ENCODE data around the gene ZBTB20.

The ZBTB20 gene

GRCh38 chr3:115086344-115086743 is 60.7 kb downstream of the ZBTB20 start:
- 83% methylated on average over 1 of the region's 2 CpGs; no CpG with 5 or more reads in 1 of the 2 experiments for WGBS, 2 experiments (ENCODE audit: insufficient coverage in 2 of 2)

GRCh38 chr3:115085197-115085865 is 61.8 kb downstream of the ZBTB20 start:
- WGBS, 2 experiments (ENCODE audit: insufficient coverage in 2 of 2), result no CpG with 5 or more reads among the region's 2 CpGs
- no peaks in the 10 kb centered on the region for H3K4me1 ChIP-seq (ENCODE audit: control insufficient read depth, insufficient read depth, low read length, poor library complexity, severe bottlenecking)
- no peaks in the 10 kb centered on the region for H3K9me3 ChIP-seq (ENCODE audit: control insufficient read depth, low read length)
- no peaks in the 10 kb centered on the region for H3K36me3 ChIP-seq (ENCODE audit: control insufficient read depth, insufficient read depth, low read length)
- no peak overlapping the region for H3K4me3 ChIP-seq (ENCODE audit: extremely low read depth, insufficient read depth, low read length, poor library complexity, severe bottlenecking)
- no peak overlapping the region for H3K27ac ChIP-seq (ENCODE audit: low read depth, low read length, severe bottlenecking)

More at GRCh38 chr3:115086344-115086743, 60.7 kb downstream of the ZBTB20 start:
- Histone ChIP-seq H3K4me1 (ENCODE audit: control insufficient read depth, insufficient read depth, low read length, poor library complexity, severe bottlenecking) (no peaks in the 10 kb centered on the region), H3K36me3 (ENCODE audit: control insufficient read depth, insufficient read depth, low read length) (no peaks in the 10 kb centered on the region), H3K4me3 (ENCODE audit: extremely low read depth, insufficient read depth, low read length, poor library complexity, severe bottlenecking) (no peak overlapping the region), H3K27ac (ENCODE audit: low read depth, low read length, severe bottlenecking) (no peak overlapping the region), H3K9me3 (ENCODE audit: control insufficient read depth, low read length) (no peaks in the 10 kb centered on the region)

GRCh38 chr3:115084686-115085085 is 62.4 kb downstream of the ZBTB20 start:
- 92 to 100% methylated on average over 1 to 2 of the region's 4 CpGs for WGBS, 2 experiments (ENCODE audit: insufficient coverage in 2 of 2)

GRCh38 chr3:115082260-115082659 is 64.8 kb downstream of the ZBTB20 start:
- Histone ChIP-seq H3K36me3 (ENCODE audit: control insufficient read depth, insufficient read depth, low read length) (no peaks in the 10 kb centered on the region), H3K4me3 (ENCODE audit: extremely low read depth, insufficient read depth, low read length, poor library complexity, severe bottlenecking) (no peak overlapping the region), H3K27ac (ENCODE audit: low read depth, low read length, severe bottlenecking) (no peak overlapping the region), H3K9me3 (ENCODE audit: control insufficient read depth, low read length) (no peaks in the 10 kb centered on the region), H3K4me1 (ENCODE audit: control insufficient read depth, insufficient read depth, low read length, poor library complexity, severe bottlenecking) (no peaks in the 10 kb centered on the region)
- WGBS, 2 experiments (ENCODE audit: insufficient coverage in 2 of 2), result 70 to 100% methylated on average over 2 to 3 of the region's 6 CpGs

More at GRCh38 chr3:115084686-115085085, 62.4 kb downstream of the ZBTB20 start:
- Histone ChIP-seq H3K27ac (ENCODE audit: low read depth, low read length, severe bottlenecking) (no peak overlapping the region), H3K36me3 (ENCODE audit: control insufficient read depth, insufficient read depth, low read length) (no peaks in the 10 kb centered on the region), H3K9me3 (ENCODE audit: control insufficient read depth, low read length) (no peaks in the 10 kb centered on the region), H3K4me1 (ENCODE audit: control insufficient read depth, insufficient read depth, low read length, poor library complexity, severe bottlenecking) (no peaks in the 10 kb centered on the region), H3K4me3 (ENCODE audit: extremely low read depth, insufficient read depth, low read length, poor library complexity, severe bottlenecking) (no peak overlapping the region)

GRCh38 chr3:115081444-115081843 is 65.6 kb downstream of the ZBTB20 start:
- Histone ChIP-seq H3K36me3 (ENCODE audit: control insufficient read depth, insufficient read depth, low read length) (no peaks in the 10 kb centered on the region), H3K27ac (ENCODE audit: low read depth, low read length, severe bottlenecking) (no peak overlapping the region), H3K4me3 (ENCODE audit: extremely low read depth, insufficient read depth, low read length, poor library complexity, severe bottlenecking) (no peak overlapping the region), H3K9me3 (ENCODE audit: control insufficient read depth, low read length) (no peaks in the 10 kb centered on the region), H3K4me1 (ENCODE audit: control insufficient read depth, insufficient read depth, low read length, poor library complexity, severe bottlenecking) (no peaks in the 10 kb centered on the region)

- 80% methylated on average over 1 of the region's 3 CpGs; no CpG with 5 or more reads in 1 of the 2 experiments for WGBS, 2 experiments (ENCODE audit: insufficient coverage in 2 of 2)
These were observed 69.4 kb downstream of the ZBTB20 start for GRCh38 chr3:115077501-115078250.

GRCh38 chr3:115074502-115074901 is 72.6 kb downstream of the ZBTB20 start:
- Histone ChIP-seq H3K27ac (ENCODE audit: low read depth, low read length, severe bottlenecking) (no peak overlapping the region), H3K4me3 (ENCODE audit: extremely low read depth, insufficient read depth, low read length, poor library complexity, severe bottlenecking) (no peak overlapping the region), H3K4me1 (ENCODE audit: control insufficient read depth, insufficient read depth, low read length, poor library complexity, severe bottlenecking) (no peaks in the 10 kb centered on the region), H3K9me3 (ENCODE audit: control insufficient read depth, low read length) (no peaks in the 10 kb centered on the region), H3K36me3 (ENCODE audit: control insufficient read depth, insufficient read depth, low read length) (no peaks in the 10 kb centered on the region)

More at GRCh38 chr3:115077501-115078250, 69.4 kb downstream of the ZBTB20 start:
- Histone ChIP-seq H3K27ac (ENCODE audit: low read depth, low read length, severe bottlenecking) (no peak overlapping the region), H3K4me1 (ENCODE audit: control insufficient read depth, insufficient read depth, low read length, poor library complexity, severe bottlenecking) (no peaks in the 10 kb centered on the region), H3K9me3 (ENCODE audit: control insufficient read depth, low read length) (no peaks in the 10 kb centered on the region), H3K4me3 (ENCODE audit: extremely low read depth, insufficient read depth, low read length, poor library complexity, severe bottlenecking) (no peak overlapping the region), H3K36me3 (ENCODE audit: control insufficient read depth, insufficient read depth, low read length) (no peaks in the 10 kb centered on the region)

GRCh38 chr3:115072265-115073021 is 74.6 kb downstream of the ZBTB20 start:
- no peaks in the 10 kb centered on the region for H3K36me3 ChIP-seq (ENCODE audit: control insufficient read depth, insufficient read depth, low read length)
- H3K4me1 ChIP-seq (ENCODE audit: control insufficient read depth, insufficient read depth, low read length, poor library complexity, severe bottlenecking), result no peaks in the 10 kb centered on the region
- H3K9me3 ChIP-seq (ENCODE audit: control insufficient read depth, low read length), result no peaks in the 10 kb centered on the region
- no peak overlapping the region for H3K4me3 ChIP-seq (ENCODE audit: extremely low read depth, insufficient read depth, low read length, poor library complexity, severe bottlenecking)
- 91 to 92% methylated on average over 5 of the region's 6 CpGs for WGBS, 2 experiments (ENCODE audit: insufficient coverage in 2 of 2)
- no peak overlapping the region for H3K27ac ChIP-seq (ENCODE audit: low read depth, low read length, severe bottlenecking)

- WGBS, 2 experiments (ENCODE audit: insufficient coverage in 2 of 2), result 75 to 94% methylated on average over 1 to 3 of the region's 5 CpGs
- Histone ChIP-seq H3K4me1 (ENCODE audit: control insufficient read depth, insufficient read depth, low read length, poor library complexity, severe bottlenecking) (no peaks in the 10 kb centered on the region), H3K4me3 (ENCODE audit: extremely low read depth, insufficient read depth, low read length, poor library complexity, severe bottlenecking) (no peak overlapping the region), H3K36me3 (ENCODE audit: control insufficient read depth, insufficient read depth, low read length) (no peaks in the 10 kb centered on the region), H3K9me3 (ENCODE audit: control insufficient read depth, low read length) (no peaks in the 10 kb centered on the region), H3K27ac (ENCODE audit: low read depth, low read length, severe bottlenecking) (no peak overlapping the region)
These were observed 75.5 kb downstream of the ZBTB20 start for GRCh38 chr3:115071601-115072000.

- H3K4me3 ChIP-seq (ENCODE audit: extremely low read depth, insufficient read depth, low read length, poor library complexity, severe bottlenecking), result no peak overlapping the region
- no peaks in the 10 kb centered on the region for H3K4me1 ChIP-seq (ENCODE audit: control insufficient read depth, insufficient read depth, low read length, poor library complexity, severe bottlenecking)
- H3K27ac ChIP-seq (ENCODE audit: low read depth, low read length, severe bottlenecking), result no peak overlapping the region
- no peaks in the 10 kb centered on the region for H3K9me3 ChIP-seq (ENCODE audit: control insufficient read depth, low read length)
- WGBS, 2 experiments (ENCODE audit: insufficient coverage in 2 of 2), result 93 to 100% methylated on average over 1 of the region's 2 CpGs
- no peaks in the 10 kb centered on the region for H3K36me3 ChIP-seq (ENCODE audit: control insufficient read depth, insufficient read depth, low read length)
These were observed 75.9 kb downstream of the ZBTB20 start for GRCh38 chr3:115071166-115071565.
